Choroid plexus epithelial cell (primary cell): ENCODE data around the gene APIP.

Source experiments
- DNase-seq: peaks from one replicate; pipeline ENCODE4 v3.0.0-alpha.2; 2010; ENCODE audit warnings: low read depth
- H3K4me3 ChIP-seq: 2 replicates; pipeline ENCODE4 v1.5.1; 2011; ENCODE audit warnings: low read depth, mild to moderate bottlenecking, control low read depth, low read length, moderate library complexity
- CTCF ChIP-seq: conservative IDR thresholded peaks from 2 replicates; pipeline ENCODE4 v1.5.1; 2011; ENCODE audit warnings: low read depth, mild to moderate bottlenecking, control low read depth, inconsistent platforms, low read length, moderate library complexity

The APIP gene

GRCh38 chr11:34957606-34958005 lies 41.4 kb upstream of the APIP start:
- TF ChIP-seq CTCF = no peak
- no peak overlapping the region for H3K4me3 ChIP-seq
- DNase-seq = no peak

GRCh38 chr11:34957206-34957605 lies 41.0 kb upstream of the APIP start:
- TF ChIP-seq CTCF = no peak
- H3K4me3 ChIP-seq = no peak overlapping the region
- no peak for DNase-seq

- H3K4me3 ChIP-seq = no peak overlapping the region
- TF ChIP-seq CTCF = no peak
Observed at GRCh38 chr11:34953955-34954354, 37.8 kb upstream of the APIP start.

GRCh38 chr11:34948696-34949095 lies 32.5 kb upstream of the APIP start:
- H3K4me3 ChIP-seq = no peak overlapping the region
- no peak for TF ChIP-seq CTCF
- peak; percentile 18 for DNase-seq

More at GRCh38 chr11:34953955-34954354, 37.8 kb upstream of the APIP start:
- DNase-seq = no peak

DNA sequence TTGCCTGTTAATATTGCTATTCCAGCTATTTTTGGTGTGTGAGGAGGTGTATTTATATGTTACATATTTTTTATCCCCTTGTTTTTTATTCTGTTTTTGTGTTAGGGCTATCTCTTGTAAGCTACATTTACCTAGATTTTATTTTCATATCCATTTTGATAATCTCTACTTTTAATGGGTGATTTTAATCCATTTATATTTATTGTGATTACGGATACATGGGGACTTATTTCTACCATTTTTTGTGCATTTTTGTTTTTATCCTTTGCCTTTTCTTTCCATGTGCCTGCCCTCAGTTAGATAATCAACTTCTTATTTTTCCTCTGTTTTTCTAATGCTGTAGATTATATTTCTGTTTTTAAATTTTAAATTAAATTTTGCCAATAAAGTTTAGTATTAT lies 28.5 kb upstream of the APIP start:
- H3K4me3 ChIP-seq = no peak overlapping the region
- no peak for DNase-seq
- TF ChIP-seq CTCF = no peak

DNA sequence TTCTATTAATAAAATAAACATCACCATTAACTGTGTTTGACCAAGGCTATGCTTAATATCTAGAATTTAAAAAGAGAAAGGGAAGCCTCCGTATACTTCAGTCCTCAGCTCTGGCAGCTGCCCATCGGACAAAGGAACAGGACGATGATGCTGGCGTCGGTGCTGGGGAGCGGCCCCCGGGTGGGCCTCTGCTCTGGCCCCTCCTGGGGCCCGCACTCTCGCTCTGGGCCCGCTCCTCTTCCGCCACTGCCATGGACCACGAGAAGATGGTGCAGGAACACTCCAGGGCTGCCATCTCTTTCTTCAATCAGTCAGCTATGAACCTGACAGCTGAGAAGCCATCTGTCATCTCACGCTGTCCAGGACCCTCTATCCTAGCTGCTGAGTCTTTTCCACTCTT lies 25.5 kb upstream of the APIP start:
- H3K4me3 ChIP-seq = no peak overlapping the region
- no peak for DNase-seq
- TF ChIP-seq CTCF = no peak

DNA sequence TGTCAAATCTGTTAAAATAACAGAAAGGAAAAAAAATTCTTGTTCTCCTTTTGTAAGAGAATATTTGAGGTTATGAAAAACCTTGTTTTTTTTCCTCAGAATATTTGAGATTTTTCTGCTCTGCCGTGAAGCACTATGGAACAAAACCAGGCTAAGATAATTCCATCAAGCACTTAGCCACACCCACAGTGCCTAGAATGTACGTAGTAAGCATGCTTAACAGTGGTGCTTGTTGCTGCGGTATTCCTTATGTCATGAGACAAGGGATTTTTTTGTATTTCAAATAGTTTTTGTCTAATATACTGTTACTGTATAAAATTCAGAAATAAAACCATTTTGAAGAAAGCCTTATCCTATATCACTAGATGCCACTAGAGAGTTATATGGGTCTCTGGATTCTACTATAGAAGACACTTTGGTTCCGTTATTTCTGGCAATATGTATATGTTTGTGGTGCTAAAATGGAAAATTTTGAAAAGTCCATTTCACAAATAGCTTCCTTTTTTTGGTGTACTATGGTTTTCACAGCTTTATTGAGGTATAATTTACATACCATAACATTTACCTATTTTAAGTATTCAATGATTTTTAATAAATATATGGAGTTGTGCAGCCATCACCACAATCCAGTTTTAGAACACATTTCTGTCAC lies 24.0 kb upstream of the APIP start:
- peak; percentile 77 for DNase-seq

More for the DNA sequence above, 24.0 kb upstream of the APIP start:
- peak; percentile 31 for TF ChIP-seq CTCF
- no peak overlapping the region for H3K4me3 ChIP-seq
